Measurements from ENCODE around the gene HSD17B8.
"Not testable (repeated sequence)": the region's sequence is repeated elsewhere in the genome, so short reads cannot be mapped to it uniquely, and the experiment has no call there.

The HSD17B8 gene

DNA sequence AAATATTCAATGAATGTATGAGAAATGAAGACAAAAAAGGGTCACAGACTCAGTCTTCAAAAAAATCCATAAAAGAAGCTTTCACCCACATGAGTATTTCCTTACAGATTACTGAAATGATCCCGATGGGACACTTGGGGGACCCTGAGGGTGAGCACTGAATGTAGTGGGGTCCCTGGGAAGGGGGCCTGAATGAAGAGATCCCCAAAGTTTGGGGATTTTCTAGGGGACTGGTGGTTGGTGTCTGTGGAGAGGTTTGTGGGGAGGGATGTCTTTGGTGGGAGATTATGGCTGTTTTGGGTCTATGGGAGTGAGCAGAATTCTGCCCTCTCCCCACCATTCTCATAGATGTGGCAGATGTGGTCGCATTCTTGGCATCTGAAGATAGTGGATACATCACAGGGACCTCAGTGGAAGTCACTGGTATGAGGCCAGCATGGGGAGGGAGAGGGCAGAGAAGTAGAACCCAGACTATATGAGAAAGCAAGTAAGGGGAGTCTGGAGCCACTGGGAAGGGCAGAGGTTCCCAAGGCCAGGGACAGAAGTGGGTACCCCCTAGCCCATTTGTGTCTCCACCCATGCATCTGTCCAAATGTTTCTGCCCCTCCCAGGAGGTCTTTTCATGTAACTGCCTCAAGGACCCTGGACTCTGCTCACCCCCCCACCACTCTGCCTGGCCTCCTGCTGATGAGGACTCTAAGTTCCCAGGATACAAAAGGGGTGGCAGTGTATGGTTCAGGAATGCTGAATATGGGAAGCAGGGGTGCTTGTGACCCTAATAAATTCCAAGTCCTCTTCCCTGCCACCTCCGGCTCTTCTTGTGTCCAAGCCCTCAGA, 1.8 kb downstream of the HSD17B8 start:
- DNase-seq (ENCODE audit: low spot score): no peak

DNA sequence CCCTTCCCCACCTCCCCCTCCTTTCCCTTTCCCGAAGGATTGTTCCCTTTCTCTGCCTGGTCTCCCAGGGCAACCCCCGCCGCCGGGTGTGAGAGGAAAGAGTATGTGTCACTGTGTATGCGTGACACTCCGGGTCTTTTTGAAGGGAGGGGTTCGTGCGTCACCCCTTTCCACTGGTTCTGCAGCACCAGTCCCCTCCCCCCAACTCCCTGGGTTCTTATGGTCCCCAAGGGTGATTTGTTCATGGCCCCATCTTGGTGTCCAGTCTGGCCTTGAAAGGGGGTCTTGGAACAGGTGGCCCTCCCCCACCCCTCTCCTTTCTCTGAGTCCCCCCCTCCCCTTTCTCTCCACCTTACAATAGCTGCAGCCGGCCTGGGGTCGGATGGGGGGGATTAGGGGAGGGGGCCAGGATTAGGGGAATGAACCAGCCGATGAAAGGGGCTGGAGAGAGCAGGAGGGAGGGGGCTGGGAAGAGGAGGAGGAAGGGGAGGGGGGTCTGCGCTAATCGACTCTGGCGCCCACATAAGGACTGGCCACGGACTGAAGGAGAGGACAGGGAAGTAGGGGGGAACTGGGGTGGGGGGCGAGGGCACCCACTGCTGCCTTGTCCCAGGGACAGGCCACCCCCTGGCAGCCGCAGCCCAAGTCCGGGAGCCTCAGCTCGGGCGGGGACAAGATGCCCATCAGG, 2.6 kb downstream of the HSD17B8 start:
- DNase-seq (ENCODE audit: low spot score): no peak

DNA sequence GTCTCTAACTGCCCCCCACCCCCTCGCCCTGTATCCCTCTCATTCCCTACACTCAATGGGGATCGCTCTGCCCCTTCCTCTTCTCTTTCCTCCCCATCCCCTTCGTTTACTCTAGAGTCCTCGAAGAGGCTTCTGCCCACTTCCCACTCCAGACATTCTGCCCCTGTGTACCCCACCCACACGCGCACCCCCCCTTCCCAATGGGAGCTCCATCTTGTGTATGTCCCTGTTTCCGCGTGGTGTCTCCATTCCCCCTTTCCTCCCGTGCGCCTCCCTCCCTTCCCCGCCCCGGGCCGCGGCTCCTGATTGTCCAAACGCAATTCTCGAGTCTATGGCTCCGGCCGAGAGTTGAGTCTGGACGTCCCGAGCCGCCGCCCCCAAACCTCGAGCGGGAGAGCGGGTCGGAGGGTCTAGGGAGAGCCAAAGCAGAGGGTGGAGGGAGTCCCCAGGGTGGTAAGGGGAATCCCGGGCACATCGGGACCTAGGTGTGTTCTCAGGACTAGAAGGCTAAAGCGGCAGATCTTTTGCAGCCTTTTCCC, 3.2 kb downstream of the HSD17B8 start:
- no peak for DNase-seq (ENCODE audit: low spot score)

DNA sequence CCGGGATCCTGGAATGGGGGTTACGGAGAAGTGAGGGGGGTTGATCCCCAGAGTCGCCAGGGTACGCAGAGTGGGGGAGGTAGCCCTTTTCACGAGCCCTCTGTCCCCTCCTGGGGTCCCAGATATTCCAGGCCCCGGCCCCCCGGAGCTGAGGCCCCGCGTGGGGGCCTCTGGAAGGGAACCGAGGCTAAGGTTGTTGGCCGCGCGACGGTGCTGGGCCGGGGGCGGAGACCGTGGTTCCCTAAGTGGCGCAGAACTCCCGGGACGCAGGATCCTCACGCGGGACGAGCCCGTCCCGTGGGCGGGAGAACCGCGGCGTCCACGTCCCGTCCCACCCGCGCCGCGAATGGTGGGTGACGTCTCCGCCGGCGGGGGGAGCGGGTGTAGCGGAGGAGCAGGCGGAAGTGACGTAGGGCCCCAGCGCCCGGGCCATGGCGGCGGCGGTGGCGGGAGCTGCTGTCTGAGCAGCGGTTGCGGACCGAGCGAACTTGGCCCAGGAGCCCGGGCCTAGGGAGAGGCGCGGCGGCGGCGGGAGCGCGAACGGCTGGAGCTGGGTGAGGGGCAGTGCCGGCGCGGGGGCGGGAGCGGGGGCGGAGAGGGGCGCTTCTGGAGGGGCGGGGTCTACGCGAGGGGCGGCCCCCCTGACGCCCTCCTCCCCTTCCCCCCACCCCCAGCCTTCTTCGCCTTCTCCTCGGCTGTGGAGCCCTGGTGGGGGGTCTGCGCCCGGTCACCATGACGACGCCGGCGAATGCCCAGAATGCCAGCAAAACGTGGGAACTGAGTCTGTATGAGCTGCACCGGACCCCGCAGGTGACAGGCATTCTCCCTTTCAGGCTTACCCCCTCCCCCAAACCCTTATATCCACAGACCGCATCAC, 3.9 kb downstream of the HSD17B8 start, which contains the start of gene RING1:
RING1 (plus strand) TSS at position 410 of the 877 bp plus-strand sequence; CDS start at position 733, 323 bp downstream.
- peak; percentile 88 for DNase-seq (ENCODE audit: low spot score)

DNA sequence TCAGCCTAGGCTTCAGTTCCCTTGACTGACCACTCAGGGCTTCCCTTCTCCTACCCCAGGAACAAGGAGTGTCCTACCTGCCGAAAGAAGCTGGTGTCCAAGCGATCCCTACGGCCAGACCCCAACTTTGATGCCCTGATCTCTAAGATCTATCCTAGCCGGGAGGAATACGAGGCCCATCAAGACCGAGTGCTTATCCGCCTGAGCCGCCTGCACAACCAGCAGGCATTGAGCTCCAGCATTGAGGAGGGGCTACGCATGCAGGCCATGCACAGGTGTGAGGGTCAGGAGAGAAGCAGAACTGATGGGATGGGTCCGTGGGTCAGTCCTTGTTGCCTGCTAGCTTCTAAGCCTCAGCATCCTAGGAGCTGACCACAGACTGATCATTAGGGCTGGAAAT, 5.4 kb downstream of the HSD17B8 start:
- no peak for DNase-seq (ENCODE audit: low spot score)

DNA sequence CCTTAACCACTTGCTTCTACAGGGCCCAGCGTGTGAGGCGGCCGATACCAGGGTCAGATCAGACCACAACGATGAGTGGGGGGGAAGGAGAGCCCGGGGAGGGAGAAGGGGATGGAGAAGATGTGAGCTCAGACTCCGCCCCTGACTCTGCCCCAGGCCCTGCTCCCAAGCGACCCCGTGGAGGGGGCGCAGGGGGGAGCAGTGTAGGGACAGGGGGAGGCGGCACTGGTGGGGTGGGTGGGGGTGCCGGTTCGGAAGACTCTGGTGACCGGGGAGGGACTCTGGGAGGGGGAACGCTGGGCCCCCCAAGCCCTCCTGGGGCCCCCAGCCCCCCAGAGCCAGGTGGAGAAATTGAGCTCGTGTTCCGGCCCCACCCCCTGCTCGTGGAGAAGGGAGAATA, 6.7 kb downstream of the HSD17B8 start:
- DNase-seq (ENCODE audit: low spot score): no peak

DNA sequence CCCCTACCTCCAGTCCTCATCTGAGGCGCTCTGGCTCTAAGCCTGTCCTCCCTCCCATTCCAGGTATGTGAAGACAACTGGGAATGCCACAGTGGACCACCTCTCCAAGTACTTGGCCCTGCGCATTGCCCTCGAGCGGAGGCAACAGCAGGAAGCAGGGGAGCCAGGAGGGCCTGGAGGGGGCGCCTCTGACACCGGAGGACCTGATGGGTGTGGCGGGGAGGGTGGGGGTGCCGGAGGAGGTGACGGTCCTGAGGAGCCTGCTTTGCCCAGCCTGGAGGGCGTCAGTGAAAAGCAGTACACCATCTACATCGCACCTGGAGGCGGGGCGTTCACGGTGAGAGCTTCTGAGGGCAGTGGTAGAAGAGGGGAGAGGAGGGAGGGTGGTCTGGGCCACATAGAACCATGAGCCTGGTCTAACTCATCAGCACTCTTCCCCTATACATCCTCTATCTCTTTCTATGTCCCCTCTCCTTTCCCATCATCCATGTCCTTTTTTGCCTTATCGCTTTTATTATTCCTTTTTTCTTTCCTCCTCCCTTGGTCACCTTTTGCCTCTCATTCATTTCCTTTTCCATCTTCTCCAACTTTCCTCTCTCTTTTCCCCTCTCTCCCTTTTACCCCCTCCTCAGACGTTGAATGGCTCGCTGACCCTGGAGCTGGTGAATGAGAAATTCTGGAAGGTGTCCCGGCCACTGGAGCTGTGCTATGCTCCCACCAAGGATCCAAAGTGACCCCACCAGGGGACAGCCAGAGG, 7.4 kb downstream of the HSD17B8 start:
- DNase-seq (ENCODE audit: low spot score): no peak

DNA sequence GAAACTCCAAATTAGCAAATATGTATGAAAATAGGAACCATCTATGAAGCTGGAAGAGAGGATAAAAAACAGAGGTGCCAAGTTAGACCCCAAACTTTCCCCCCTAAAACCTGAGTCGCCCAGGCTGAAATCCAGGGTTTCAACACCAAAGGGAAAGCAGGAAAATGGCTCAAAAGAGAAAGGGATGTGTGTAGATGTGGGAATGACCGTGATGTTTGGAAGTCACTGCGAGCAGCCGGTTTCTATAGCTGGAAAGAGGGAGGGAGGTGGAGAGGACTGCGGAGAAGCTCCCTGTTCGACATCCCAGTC, 8.4 kb downstream of the HSD17B8 start:
- no peak for DNase-seq (ENCODE audit: low spot score)

DNA sequence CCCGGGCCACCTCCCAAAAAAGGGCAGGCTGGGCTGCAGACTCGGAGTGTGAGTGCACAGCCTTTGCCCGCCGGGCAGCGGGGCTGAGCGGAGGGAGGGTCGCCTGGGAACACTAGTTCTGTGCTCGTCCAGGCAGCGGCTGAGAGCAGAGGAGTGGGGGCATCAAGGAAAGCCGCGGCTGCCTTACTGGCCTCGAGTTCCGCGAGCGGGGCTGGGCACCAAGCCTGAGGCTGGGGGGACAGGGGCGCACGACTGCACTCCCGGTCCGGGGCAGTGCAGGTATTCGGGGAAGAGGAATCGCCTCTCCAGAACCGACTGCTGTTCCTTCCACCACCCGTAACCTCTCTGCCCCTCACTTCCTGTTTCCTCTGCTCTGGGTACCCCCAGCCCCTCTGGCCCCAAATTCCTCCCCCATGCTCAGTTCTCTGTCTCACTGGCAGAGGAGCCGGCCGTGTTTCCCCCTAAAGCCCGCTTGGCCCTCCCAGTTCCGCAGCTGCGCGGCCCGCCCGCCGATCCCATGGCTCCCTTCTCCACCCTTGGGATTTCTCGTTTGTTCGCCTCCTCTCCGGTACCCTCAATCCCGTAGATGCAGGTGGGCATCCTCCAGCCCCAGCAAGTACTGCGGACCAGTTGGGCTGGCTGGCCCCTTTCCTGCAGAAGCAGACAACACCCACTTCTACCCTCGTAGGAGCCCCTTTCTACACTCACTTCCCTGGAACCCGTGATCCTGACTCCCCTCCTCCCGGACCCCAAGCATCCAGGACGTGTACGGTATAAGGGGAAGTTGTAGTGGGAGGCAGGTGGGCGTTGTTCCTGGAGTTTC, 8.9 kb downstream of the HSD17B8 start:
- no peak for DNase-seq (ENCODE audit: low spot score)

DNA sequence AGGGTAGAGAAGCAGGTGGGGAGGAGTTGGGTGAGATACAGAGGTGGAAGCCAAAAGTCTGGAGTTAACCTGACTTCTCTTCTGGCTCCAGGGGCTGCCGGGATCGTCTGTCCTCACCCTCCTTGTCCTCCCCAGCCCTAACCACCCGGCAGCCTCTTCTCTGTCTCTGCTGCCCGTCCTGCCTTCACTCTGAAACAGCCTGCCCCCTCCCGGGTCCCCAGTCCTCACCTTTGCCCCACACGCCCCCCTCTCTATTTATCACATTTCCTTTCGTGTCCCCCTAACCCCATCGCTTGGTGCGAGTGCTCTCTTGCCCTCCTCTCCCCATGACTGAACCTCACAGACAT, 9.5 kb downstream of the HSD17B8 start:
- no peak for DNase-seq (ENCODE audit: low spot score)

DNA sequence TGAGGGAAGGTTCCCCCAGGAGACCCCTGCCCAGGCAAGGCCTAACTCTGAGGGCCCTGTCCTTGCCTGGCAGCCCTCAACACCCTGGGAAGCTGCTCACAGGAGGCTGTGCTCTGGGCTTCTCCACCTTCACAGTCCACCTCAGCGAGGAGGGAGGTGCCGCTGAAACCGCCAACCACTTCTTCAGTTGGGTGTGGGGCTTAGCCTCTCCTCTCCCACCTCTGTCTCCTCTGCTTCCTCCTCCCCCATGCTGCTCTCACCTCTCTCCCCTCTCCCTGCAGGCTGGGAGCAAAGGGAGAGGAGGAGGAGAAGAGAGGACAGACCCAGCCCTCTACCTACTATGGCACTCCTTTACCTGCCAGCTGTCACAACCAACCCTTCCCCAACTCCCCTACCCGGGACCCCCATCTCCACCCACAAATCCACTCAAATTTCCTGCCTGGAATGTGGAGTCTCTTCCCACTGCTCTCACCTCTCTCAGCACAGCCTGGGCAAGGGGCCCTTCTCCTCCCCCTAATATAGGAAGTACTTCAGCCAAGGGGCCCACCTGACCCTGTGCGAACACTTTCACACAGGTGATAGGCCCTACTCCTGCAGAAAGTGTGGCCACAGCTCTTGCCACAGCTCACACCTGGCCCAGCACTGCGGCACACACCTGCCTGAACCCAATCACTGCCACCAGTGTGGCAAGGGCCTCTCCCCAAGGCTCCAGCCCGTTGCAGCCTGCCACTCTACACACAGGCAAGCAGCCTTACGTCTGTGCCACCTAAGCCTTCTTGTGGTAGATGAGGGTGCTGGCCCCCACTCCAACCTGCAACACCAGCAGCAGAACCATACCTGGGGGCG, 11.0 kb downstream of the HSD17B8 start:
- DNase-seq (ENCODE audit: low spot score): no peak

DNA sequence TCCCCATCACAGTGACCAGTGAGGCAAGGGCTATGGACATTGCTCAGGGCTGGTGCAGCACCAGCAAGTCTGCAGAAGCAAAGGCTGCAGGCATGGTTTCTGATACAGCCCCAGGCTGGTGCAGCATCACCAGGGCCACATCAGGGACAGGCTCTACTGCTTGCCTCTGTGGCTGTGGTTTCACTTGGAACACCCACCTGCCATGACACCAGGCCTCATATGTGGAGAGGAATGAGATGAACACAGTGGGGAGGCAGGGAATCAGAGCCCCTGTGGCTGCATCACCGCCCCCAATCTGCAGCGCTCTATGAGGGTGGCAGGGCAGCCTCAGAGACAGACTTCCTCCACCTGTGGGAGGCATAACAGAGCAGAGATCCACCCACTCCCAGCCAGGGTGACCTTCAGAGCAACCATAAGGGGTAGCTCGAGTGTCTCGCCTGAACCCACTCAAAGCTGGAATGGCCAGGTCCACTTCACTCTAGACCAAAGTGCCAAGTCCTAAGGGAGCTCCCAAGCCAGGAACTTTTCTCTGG, 11.7 kb downstream of the HSD17B8 start:
- no peak for DNase-seq (ENCODE audit: low spot score)

DNA sequence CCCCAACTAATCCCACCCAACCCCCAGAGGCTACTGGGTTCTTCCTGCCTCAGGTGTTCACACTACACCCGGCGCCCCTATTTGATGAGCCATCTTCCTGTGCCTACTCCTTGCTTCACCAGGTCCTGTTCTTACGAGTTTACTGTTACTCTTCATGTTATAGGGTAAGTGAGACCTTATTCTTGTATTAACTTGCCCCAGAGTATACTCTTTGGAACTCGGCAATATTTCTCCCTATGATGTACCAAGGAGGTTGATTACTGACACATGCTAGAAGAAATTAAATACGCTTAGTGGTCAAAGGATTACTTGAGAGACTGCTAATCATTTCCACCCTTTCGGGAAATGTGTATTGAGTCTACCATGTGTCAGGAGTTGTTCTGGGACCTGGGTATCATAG, 12.8 kb downstream of the HSD17B8 start:
- DNase-seq (ENCODE audit: low spot score): no peak

DNA sequence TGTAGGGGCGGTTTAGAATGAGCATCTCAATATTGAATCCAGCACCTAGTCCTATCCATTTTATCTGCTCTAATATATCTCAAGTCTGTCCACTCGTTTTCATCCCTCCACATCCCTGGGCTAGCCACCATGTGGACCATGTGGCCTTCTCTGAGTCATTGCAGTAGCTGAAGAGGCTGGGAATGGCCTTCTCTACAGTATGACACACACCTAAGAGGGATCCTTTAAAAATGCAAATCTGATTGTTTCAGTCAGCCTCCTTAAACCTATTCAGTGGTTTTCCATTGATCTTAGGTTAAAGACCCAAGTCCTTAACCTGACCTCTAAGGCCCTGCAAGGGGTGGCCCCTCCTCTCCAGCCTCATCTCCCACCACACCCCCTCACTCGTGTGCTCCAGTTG, 13.2 kb downstream of the HSD17B8 start:
- no peak for DNase-seq (ENCODE audit: low spot score)

DNA sequence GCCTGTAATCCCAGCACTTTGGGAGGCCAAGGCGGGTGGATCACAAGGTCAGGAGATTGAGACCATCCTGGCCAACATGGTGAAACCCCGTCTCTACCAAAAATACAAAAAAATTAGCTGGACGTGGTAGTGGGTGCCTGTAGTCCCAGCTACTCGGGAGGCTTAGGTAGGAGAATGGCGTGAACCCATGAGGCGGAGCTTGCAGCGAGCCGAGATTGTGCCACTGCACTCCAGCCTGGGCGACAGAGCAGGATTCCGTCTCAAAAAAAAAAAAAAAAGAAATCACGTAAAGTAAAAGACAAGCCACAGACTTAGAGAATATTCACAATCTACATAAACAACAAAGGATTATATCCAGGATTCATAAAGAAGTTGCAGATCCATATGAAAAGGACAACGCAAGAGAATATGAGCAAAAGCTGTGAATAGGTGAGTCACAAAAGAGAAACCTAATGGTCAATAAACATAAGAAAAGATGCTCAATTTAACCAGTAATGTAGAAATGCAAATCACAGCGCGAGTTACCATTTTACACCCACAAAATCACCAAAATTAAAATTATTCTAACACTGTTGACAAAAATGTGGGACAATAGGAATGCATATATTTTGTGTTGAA, 22.2 kb downstream of the HSD17B8 start:
- not testable (repeated sequence) for DNase-seq (ENCODE audit: low spot score)

DNA sequence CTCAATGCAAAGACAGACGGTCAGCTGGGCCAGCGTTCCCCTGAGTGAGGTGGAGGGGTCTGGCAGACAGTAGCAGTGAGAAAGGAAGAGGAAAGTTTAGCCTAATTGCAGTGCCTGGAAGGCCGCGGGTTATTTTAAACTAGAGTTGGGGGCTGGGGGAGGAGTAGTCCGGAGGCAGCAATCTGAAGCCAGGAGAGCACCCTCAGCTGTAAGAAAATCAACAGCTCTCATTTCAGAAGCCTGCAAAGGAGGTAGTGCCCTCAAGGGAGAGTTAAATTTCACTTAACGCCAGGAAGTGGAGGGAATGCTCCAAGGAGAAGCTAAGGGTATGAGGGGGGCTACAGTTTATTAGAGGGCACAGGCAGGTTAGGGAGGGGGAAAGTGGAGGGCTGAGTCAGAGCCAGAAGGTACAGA, 30.8 kb downstream of the HSD17B8 start:
- DNase-seq (ENCODE audit: low spot score): no peak

DNA sequence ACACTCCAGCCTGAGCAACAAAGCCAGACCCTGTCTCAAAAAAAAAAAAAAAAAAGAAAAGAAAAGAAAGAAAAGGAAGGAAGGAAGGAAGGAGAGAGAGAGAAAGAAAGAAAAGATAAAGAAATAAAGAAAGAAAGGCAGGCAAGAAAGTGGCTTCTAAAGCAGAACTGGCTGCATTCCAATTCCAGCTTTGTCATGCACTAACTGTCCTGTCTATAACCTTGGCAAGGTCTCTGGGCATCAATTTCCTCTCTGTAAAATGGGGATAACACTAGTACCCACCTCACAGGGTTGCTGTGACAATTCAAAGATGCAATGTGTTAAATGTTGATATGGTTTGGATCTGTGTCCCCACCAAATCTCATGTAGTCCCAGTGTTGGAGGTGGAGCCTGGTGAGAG, 31.9 kb downstream of the HSD17B8 start:
- DNase-seq (ENCODE audit: low spot score): no peak

DNA sequence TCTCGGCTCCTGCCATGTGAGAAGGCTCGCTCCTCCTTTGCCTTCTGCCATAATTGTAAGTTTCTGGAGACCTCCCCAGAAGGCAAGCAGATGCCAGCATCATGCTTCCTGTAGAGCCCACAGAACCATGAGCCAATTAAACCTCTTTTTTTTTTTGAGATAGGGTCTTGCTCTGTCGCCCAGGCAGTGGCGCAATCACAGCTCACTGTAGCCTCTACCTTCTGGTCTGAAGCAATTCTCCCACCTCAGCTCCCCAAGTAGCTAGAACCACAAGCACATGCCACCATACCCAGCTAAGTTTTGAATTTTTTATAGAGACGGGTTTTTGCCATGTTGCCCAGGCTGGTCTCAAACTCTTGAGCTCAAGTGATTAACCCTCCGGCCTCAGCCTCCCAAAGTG, 32.4 kb downstream of the HSD17B8 start:
- no peak for DNase-seq (ENCODE audit: low spot score)

DNA sequence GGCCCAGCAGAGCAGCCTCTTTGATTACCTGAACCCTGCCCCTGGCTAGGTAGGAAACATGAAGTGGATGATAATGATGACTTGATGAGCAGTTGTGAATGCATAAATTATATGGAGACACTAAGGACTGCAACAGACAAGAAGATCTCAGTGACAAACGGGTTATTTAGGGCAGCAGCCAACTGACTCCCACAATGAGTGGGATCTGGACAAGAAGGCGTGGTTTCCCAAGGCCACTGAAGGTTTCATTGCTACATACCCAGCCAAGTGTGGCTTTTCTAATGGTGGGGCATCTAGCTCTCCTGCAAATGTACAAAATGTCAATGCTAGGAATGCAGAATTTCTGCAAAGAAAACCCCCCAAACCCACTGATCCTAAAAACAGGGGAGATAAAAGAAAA, 33.3 kb downstream of the HSD17B8 start:
- no peak for DNase-seq (ENCODE audit: low spot score)

All from hematopoietic multipotent progenitor cell treated with erythropoietin and hydrocortisone succinate and interleukin-3 and kit ligand, for 17 days (in vitro differentiated cells).